HepG2 (cell line): ENCODE results near the gene FBXO28. TPM values are rescaled to one million over a fixed set of nuclear protein-coding genes. Genes with fewer than 3 reads are reported as not detected.

Source experiments
- EZH2 ChIP-seq: conservative IDR thresholded peaks from 2 replicates; pipeline ENCODE4 v1.6.1; 2012; ENCODE audit warnings: mild to moderate bottlenecking, low read depth, low read length, moderate library complexity
- HIVEP1 ChIP-seq: sonication (generic); formaldehyde crosslinking; IDR thresholded peaks from 2 replicates; pipeline ENCODE4 v1.4.0; 2020; ENCODE audit warnings: mild to moderate bottlenecking, missing genetic modification reagents
- HOXA7 ChIP-seq: sonication (generic); formaldehyde crosslinking; IDR thresholded peaks from 2 replicates; pipeline ENCODE4 v1.8.1; 2022; ENCODE audit warnings: mild to moderate bottlenecking, missing genetic modification reagents, moderate library complexity
- MED13 ChIP-seq: sonication (generic); formaldehyde crosslinking; IDR thresholded peaks from 2 replicates; pipeline ENCODE4 v1.5.0; 2020; ENCODE audit warnings: missing genetic modification reagents
- MIER2 ChIP-seq: IDR thresholded peaks from 2 replicates; pipeline ENCODE4 v1.6.1; 2016; ENCODE audit warnings: missing biosample characterization, missing genetic modification reagents
- PRMT3 ChIP-seq: sonication (generic); formaldehyde crosslinking; IDR thresholded peaks from 2 replicates; pipeline ENCODE4 v1.8.1; 2022; ENCODE audit warnings: low read depth, mild to moderate bottlenecking, moderate library complexity, missing genetic modification reagents, borderline replicate concordance
- RFX5 ChIP-seq: IDR thresholded peaks from 2 replicates; pipeline ENCODE4 v1.6.1; 2011; ENCODE audit warnings: low read depth, low read length, improper control_type of control experiment
- RFXANK ChIP-seq: IDR thresholded peaks from 2 replicates; pipeline ENCODE4 v1.6.1; 2016
- SP140L ChIP-seq: sonication (generic); formaldehyde crosslinking; IDR thresholded peaks from 2 replicates; pipeline ENCODE4 v1.4.0; 2020; ENCODE audit warnings: missing genetic modification reagents, borderline replicate concordance
- ZFP1 ChIP-seq: IDR thresholded peaks from 2 replicates; pipeline ENCODE4 v1.6.1; 2016
- ZIK1 ChIP-seq: sonication (generic); formaldehyde crosslinking; IDR thresholded peaks from 2 replicates; pipeline ENCODE4 v1.5.0; 2020; ENCODE audit warnings: mild to moderate bottlenecking, low read depth, missing genetic modification reagents, borderline replicate concordance
- ZNF260 ChIP-seq: sonication (generic); formaldehyde crosslinking; IDR thresholded peaks from 2 replicates; pipeline ENCODE4 v1.4.0; 2020; ENCODE audit warnings: missing genetic modification reagents, low read depth, mild to moderate bottlenecking, borderline replicate concordance
- ZNF430 ChIP-seq: sonication (generic); formaldehyde crosslinking; IDR thresholded peaks from 2 replicates; pipeline ENCODE4 v1.9.0; 2021; ENCODE audit warnings: mild to moderate bottlenecking, missing genetic modification reagents
- ZNF431 ChIP-seq: sonication (generic); formaldehyde crosslinking; IDR thresholded peaks from 2 replicates; pipeline ENCODE4 v1.9.0; 2022; ENCODE audit warnings: missing genetic modification reagents, low read depth, mild to moderate bottlenecking, borderline replicate concordance
- ZNF598 ChIP-seq: sonication (generic); formaldehyde crosslinking; IDR thresholded peaks from 2 replicates; pipeline ENCODE4 v1.5.1; 2020; ENCODE audit warnings: mild to moderate bottlenecking, missing genetic modification reagents, borderline replicate concordance
- ZNF879 ChIP-seq: sonication (generic); formaldehyde crosslinking; IDR thresholded peaks from 2 replicates; pipeline ENCODE4 v1.8.1; 2023; ENCODE audit warnings: missing genetic modification reagents
- polyA plus RNA-seq, 8 experiments: library from polyadenylated mRNA; depleted of rRNA in 3 of 8; stranded (reverse) in 7 of 8; unstranded in 1 of 8; fragments of >200 nt; fragmentation: Illumina TruSeq in 4 of 8; extraction: Trizol in 4 of 8; gene quantifications; 2 replicates each; pipeline versions ENCODE4 v1.2.1 to v1.2.3, GENCODE V29; 2011 to 2016; ENCODE audit warnings: low read depth in 4 of 8, missing spikeins in 1 of 8, mixed read lengths in 1 of 8; ENCODE audit not compliant: insufficient read depth in 1 of 8
- total RNA-seq, 5 experiments: library from RNA; depleted of rRNA; stranded (reverse); fragments of >200 nt; fragmentation: Illumina TruSeq; extraction: Trizol; gene quantifications; 2 replicates each; pipeline ENCODE4 v1.2.3, GENCODE V29; 2016; ENCODE audit warnings: low read depth in 1 of 5
- TF ChIP-seq, protein P1 (sequence below): sonication (generic); formaldehyde crosslinking; IDR thresholded peaks from 2 replicates; pipeline ENCODE4 v1.4.0; 2020; ENCODE audit warnings: missing genetic modification reagents
- TF ChIP-seq, protein P2 (sequence below): sonication (generic); formaldehyde crosslinking; IDR thresholded peaks from 2 replicates; pipeline ENCODE4 v1.4.0; 2020; ENCODE audit warnings: missing genetic modification reagents
- TF ChIP-seq, protein P3 (sequence below): sonication (generic); formaldehyde crosslinking; IDR thresholded peaks from 2 replicates; pipeline ENCODE4 v1.4.0; 2020; ENCODE audit warnings: mild to moderate bottlenecking, missing genetic modification reagents

FBXO28 gene
- total and polyA plus RNA-seq, 2 of the 13 experiments (the other 11 are each of a cell fraction or from before 2014, with no cell fraction given), result 8.5 to 29.1 TPM

DNA sequence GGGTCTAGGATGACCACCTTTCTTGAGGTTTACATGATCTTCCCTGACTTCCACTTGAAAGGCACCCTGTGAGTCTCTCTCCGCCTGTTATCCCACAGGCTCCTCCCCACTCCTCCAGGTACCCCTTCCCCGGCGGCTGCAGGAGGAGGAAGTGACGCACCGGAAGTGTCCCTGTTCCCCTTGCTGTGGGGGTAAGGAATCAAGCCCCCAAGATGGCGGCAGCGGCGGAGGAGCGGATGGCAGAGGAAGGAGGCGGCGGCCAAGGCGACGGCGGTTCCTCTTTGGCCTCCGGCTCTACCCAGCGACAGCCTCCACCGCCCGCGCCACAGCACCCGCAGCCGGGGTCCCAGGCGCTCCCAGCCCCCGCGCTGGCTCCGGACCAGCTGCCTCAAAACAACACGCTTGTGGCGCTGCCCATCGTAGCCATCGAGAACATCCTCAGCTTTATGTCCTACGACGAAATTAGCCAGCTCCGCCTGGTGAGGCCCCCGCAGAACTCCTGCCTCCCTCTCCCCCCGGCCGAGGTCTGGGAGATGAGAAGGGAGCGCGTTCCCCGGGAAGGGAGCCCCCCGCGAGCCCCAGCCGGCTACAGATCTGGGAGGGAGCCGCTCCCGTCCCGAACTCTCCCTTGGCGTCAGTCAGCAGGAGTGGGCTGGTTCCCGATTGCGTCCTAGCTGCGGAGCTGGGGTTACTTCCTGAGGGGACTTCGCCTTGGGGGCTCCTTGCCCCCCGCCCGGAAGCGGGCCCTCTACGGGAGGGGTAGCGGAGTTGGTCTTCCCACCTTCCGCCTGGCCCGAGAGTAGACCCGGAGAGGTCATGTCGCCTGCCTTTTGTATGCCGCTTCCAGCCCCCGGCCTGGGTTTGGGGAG is at the start of gene FBXO28 (continued):
- no peak for TF ChIP-seq ZFP1 (CRISPR knock-in tag)
- TF ChIP-seq ZNF260 (CRISPR knock-in tag), result no peak
- TF ChIP-seq RFX5, result no peak
- TF ChIP-seq MED13 (CRISPR knock-in tag), result peak; percentile 47; the same call in 1 of the 2 replicates
- TF ChIP-seq, protein P1, sequence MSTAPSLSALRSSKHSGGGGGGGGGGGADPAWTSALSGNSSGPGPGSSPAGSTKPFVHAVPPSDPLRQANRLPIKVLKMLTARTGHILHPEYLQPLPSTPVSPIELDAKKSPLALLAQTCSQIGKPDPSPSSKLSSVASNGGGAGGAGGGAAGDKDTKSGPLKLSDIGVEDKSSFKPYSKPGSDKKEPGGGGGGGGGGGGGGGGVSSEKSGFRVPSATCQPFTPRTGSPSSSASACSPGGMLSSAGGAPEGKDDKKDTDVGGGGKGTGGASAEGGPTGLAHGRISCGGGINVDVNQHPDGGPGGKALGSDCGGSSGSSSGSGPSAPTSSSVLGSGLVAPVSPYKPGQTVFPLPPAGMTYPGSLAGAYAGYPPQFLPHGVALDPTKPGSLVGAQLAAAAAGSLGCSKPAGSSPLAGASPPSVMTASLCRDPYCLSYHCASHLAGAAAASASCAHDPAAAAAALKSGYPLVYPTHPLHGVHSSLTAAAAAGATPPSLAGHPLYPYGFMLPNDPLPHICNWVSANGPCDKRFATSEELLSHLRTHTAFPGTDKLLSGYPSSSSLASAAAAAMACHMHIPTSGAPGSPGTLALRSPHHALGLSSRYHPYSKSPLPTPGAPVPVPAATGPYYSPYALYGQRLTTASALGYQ (CRISPR knock-in tag), result no peak
- peak; percentile 71 for TF ChIP-seq ZNF430
- no peak for TF ChIP-seq ZNF431 (CRISPR knock-in tag)
- TF ChIP-seq ZNF598 (CRISPR knock-in tag), result no peak
- no peak for TF ChIP-seq EZH2
- TF ChIP-seq HOXA7 (CRISPR knock-in tag), result no peak
- 0 out of 2 replicates have a peak, but pooled peaks have one; percentile 22 for TF ChIP-seq RFXANK (CRISPR knock-in tag)
- no peak for TF ChIP-seq PRMT3 (CRISPR knock-in tag)
- TF ChIP-seq, protein P2, sequence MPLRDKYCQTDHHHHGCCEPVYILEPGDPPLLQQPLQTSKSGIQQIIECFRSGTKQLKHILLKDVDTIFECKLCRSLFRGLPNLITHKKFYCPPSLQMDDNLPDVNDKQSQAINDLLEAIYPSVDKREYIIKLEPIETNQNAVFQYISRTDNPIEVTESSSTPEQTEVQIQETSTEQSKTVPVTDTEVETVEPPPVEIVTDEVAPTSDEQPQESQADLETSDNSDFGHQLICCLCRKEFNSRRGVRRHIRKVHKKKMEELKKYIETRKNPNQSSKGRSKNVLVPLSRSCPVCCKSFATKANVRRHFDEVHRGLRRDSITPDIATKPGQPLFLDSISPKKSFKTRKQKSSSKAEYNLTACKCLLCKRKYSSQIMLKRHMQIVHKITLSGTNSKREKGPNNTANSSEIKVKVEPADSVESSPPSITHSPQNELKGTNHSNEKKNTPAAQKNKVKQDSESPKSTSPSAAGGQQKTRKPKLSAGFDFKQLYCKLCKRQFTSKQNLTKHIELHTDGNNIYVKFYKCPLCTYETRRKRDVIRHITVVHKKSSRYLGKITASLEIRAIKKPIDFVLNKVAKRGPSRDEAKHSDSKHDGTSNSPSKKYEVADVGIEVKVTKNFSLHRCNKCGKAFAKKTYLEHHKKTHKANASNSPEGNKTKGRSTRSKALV (CRISPR knock-in tag), result no peak
- TF ChIP-seq SP140L, result no peak
- TF ChIP-seq MIER2 (CRISPR knock-in tag), result no peak
- 0 out of 2 replicates have a peak, but pooled peaks have one; percentile 68 for TF ChIP-seq ZNF879 (CRISPR knock-in tag)
- TF ChIP-seq, protein P3, sequence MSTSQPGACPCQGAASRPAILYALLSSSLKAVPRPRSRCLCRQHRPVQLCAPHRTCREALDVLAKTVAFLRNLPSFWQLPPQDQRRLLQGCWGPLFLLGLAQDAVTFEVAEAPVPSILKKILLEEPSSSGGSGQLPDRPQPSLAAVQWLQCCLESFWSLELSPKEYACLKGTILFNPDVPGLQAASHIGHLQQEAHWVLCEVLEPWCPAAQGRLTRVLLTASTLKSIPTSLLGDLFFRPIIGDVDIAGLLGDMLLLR (CRISPR knock-in tag), result no peak
- TF ChIP-seq ZIK1, result peak; percentile 50; the same call in 1 of the 2 replicates
- no peak for TF ChIP-seq HIVEP1 (CRISPR knock-in tag)
